B cell (primary cell): Measurements from ENCODE around the gene GPRC5D. TPM values are rescaled to one million over a fixed set of nuclear protein-coding genes. Genes with fewer than 3 reads are reported as not detected.

Experiments used
- ATAC-seq: fragments of 200-7000 bp; cut with Tn5 transposase; one replicate; pipeline ENCODE4 v1.10.0; 2021; ENCODE audit warnings: low read depth, mild to moderate bottlenecking, moderate number of reproducible peaks, moderate library complexity
- CTCF ChIA-PET: fragments of 350-600 bp; sonication (Branson Sonifier 250); formaldehyde crosslinking; loops from one replicate; lab custom pipeline; 2021; ENCODE audit warnings: antibody characterized with exemption, inconsistent platforms; lab: Charles Lee
- POLR2A ChIA-PET: fragments of 350-600 bp; sonication (Branson Sonifier 250); formaldehyde crosslinking; loops from one replicate; lab custom pipeline; 2021; ENCODE audit warnings: antibody characterized with exemption; lab: Charles Lee
- DNase-seq: peaks from one replicate; pipeline ENCODE4 v3.0.0; 2013
- H2AFZ ChIP-seq: 2 replicates; pipeline ENCODE4 v1.6.1; 2012; ENCODE audit warnings: mild to moderate bottlenecking, low read depth, low read length; ENCODE audit not compliant: insufficient read depth, poor library complexity, severe bottlenecking
- H3K27ac ChIP-seq, 2 donors: 1 replicate in 1 of 2; 2 replicates in 1 of 2; pipeline ENCODE4 v1.5.1; 2012 to 2013; ENCODE audit warnings: low read length in 2 of 2, mild to moderate bottlenecking in 2 of 2, moderate library complexity in 1 of 2
- H3K27me3 ChIP-seq, 4 experiments: fragments of 200-600 bp in 1 of 4; sonication (generic) in 1 of 4; replicated peaks in 1 of 4; 1 replicate in 2 of 4; 2 replicates in 2 of 4; pipeline versions ENCODE4 v1.6.1 to v1.7.0; 2013 to 2016; ENCODE audit warnings: low read length in 3 of 4, mild to moderate bottlenecking in 2 of 4, mixed read lengths in 1 of 4, moderate library complexity in 1 of 4; ENCODE audit not compliant: insufficient read depth in 4 of 4, control insufficient read depth in 3 of 4; ENCODE audit errors: control extremely low read depth in 1 of 4
- H3K36me3 ChIP-seq, 2 experiments: replicated peaks in 1 of 2; 1 replicate in 1 of 2; 2 replicates in 1 of 2; pipeline versions ENCODE4 v1.6.1 to v1.7.1; 2013; ENCODE audit warnings: low read length in 1 of 2; ENCODE audit not compliant: insufficient read depth in 2 of 2, control insufficient read depth in 1 of 2; ENCODE audit errors: control extremely low read depth in 1 of 2, extremely low read depth in 1 of 2
- H3K4me1 ChIP-seq, 2 donors: fragments of 200-600 bp in 1 of 2; sonication (generic) in 1 of 2; 1 replicate in 1 of 2; 2 replicates in 1 of 2; pipeline versions ENCODE4 v1.5.1 to v1.6.1; 2013 to 2017; ENCODE audit warnings: low read length in 2 of 2; ENCODE audit not compliant: control insufficient read depth in 2 of 2, insufficient read depth in 2 of 2
- H3K4me2 ChIP-seq: replicated peaks from 2 replicates; pipeline ENCODE3; 2012; ENCODE audit warnings: mild to moderate bottlenecking, low read depth, low read length; ENCODE audit not compliant: poor library complexity, severe bottlenecking
- H3K4me3 ChIP-seq, 5 experiments: fragments of 200-600 bp in 1 of 5; sonication (generic) in 1 of 5; 1 replicate in 3 of 5; 2 replicates in 2 of 5; pipeline versions ENCODE4 v1.5.1 to v1.7.0; 2011 to 2016; ENCODE audit warnings: low read length in 4 of 5, mild to moderate bottlenecking in 4 of 5, low read depth in 2 of 5, control low read depth in 1 of 5, moderate library complexity in 1 of 5; ENCODE audit not compliant: insufficient read depth in 1 of 5; ENCODE audit errors: control extremely low read depth in 1 of 5, extremely low read depth in 1 of 5
- H3K79me2 ChIP-seq: fragments of 200-600 bp; sonication (generic); one replicate; pipeline ENCODE4 v1.6.0; 2016; ENCODE audit warnings: low read length; ENCODE audit not compliant: control insufficient read depth, insufficient read depth
- H3K9ac ChIP-seq: fragments of 200-600 bp; sonication (generic); 2 replicates; pipeline ENCODE4 v1.6.1; 2017; ENCODE audit warnings: mild to moderate bottlenecking, low read length, moderate library complexity
- H3K9me3 ChIP-seq, 3 donors: one replicate each; pipeline versions ENCODE4 v1.6.1 to v1.7.1; 2013; ENCODE audit warnings: low read length in 2 of 3; ENCODE audit not compliant: control insufficient read depth in 2 of 3, insufficient read depth in 1 of 3; ENCODE audit errors: control extremely low read depth in 1 of 3
- H4K20me1 ChIP-seq: 2 replicates; pipeline ENCODE4 v1.6.0; 2012; ENCODE audit warnings: mild to moderate bottlenecking, low read length; ENCODE audit not compliant: insufficient read depth, control insufficient read depth, poor library complexity, severe bottlenecking
- H3K27ac Mint-ChIP-seq: one replicate; pipeline ENCODE4 v1.8.0; 2021; ENCODE audit warnings: mixed read lengths
- H3K27me3 Mint-ChIP-seq: one replicate; pipeline ENCODE4 v1.8.0; 2021; ENCODE audit warnings: mixed read lengths
- H3K4me1 Mint-ChIP-seq: one replicate; pipeline ENCODE4 v1.8.0; 2021; ENCODE audit warnings: mixed read lengths
- H3K4me3 Mint-ChIP-seq: one replicate; pipeline ENCODE4 v1.8.0; 2021; ENCODE audit warnings: mixed read lengths
- H3K9me3 Mint-ChIP-seq: one replicate; pipeline ENCODE4 v1.8.0; 2022; ENCODE audit warnings: mixed read lengths; ENCODE audit not compliant: insufficient read depth
- CTCF ChIP-seq: fragments of 200-600 bp; IDR thresholded peaks from one replicate; pipeline ENCODE4 v1.8.0; 2022; ENCODE audit warnings: antibody characterized with exemption, mild to moderate bottlenecking
- EZH2 ChIP-seq: IDR thresholded peaks from 2 replicates; pipeline ENCODE4 v1.6.1; 2012; ENCODE audit warnings: borderline replicate concordance, low read depth, mild to moderate bottlenecking, moderate library complexity, low read length; ENCODE audit not compliant: insufficient read depth, poor library complexity, severe bottlenecking
- WGBS: methylation state at CpG from one replicate; pipeline ENCODE4 v1.1.5; 2013; ENCODE audit warnings: missing lambda C conversion rate; ENCODE audit not compliant: insufficient coverage; 5-methylcytosine and 5-hydroxymethylcytosine counted together
- intact Hi-C: fragments of 100-400 bp; cut with micrococcal nuclease; formaldehyde crosslinking; loops from one replicate; pipeline ENCODE4 v1.10.0; 2022
- polyA plus RNA-seq: library from polyadenylated mRNA; depleted of rRNA; stranded (reverse); fragments of >200 nt; gene quantifications from 2 replicates; pipeline ENCODE4 v1.2.3, GENCODE V29; 2012
- total RNA-seq, 2 donors: library from RNA; stranded (reverse); fragments of 120-200 nt in 1 of 2; gene quantifications; 1 replicate in 1 of 2; 2 replicates in 1 of 2; pipeline versions ENCODE4 v1.2.3 to v1.2.4, GENCODE V29; 2013 to 2022

Gene GPRC5D
- total and polyA plus RNA-seq, 2 donors (not counting 1 experiment from before 2014, with no cell fraction given) = 0.47 to 7.7 TPM

- no peaks in the 10 kb centered on the region for H3K9me3 Mint-ChIP-seq
- H3K4me1 Mint-ChIP-seq = peaks cover 6% of the 10 kb centered on the region
- H3K27me3 Mint-ChIP-seq = peaks cover 17% of the 10 kb centered on the region
- 100% methylated on average over 2 of the region's 6 CpGs for WGBS
- Histone ChIP-seq H3K27ac (no peak overlapping the region), H3K4me2 (no peak overlapping the region), H3K36me3 (no peaks in the 10 kb centered on the region), H3K27me3 (peaks cover 0 to 16% (median 6%) of the 10 kb centered on the region in 4 experiments), H3K9ac (no peak overlapping the region), H3K9me3 (peaks cover 0 to 3% (median 0%) of the 10 kb centered on the region in 3 donors), H3K4me3 (no peak overlapping the region), H3K79me2 (no peaks in the 10 kb centered on the region), H3K4me1 (peaks cover 5 to 9% of the 10 kb centered on the region in 2 donors), H4K20me1 (no peaks in the 10 kb centered on the region), H2AFZ (no peak overlapping the region)
- ATAC-seq = no peak
- H3K27ac Mint-ChIP-seq = no peak overlapping the region
- TF ChIP-seq EZH2 = no peak
- TF ChIP-seq CTCF = no peak
- no peak for DNase-seq
- no peak overlapping the region for H3K4me3 Mint-ChIP-seq
- ChIA-PET CTCF (interaction anchor here (0.8 to 10.4 kb wide), 2 partner anchors 293 to 307 kb away, joined by 3 to 275 read pairs; no protein-coding TSS in a partner anchor), POLR2A (no interaction called here)
- intact Hi-C loops = loop anchor here (5.0 to 10.0 kb wide), 2 partner anchors 83 to 946 kb away; partner anchors contain the start of gene HEBP1
Measured at GRCh38 chr12:12918781-12919389, 33.1 kb downstream of the GPRC5D start.

GRCh38 chr12:12917517-12917916 lies 34.5 kb downstream of the GPRC5D start:
- peaks cover 6% of the 10 kb centered on the region for H3K4me1 Mint-ChIP-seq
- Histone ChIP-seq H3K27ac (no peak overlapping the region), H3K4me1 (peaks cover 5 to 9% of the 10 kb centered on the region in 2 donors), H3K4me2 (no peak overlapping the region), H3K9me3 (peaks cover 0 to 3% (median 0%) of the 10 kb centered on the region in 3 donors), H3K4me3 (no peak overlapping the region), H4K20me1 (no peaks in the 10 kb centered on the region), H3K27me3 (peaks cover 0 to 16% (median 6%) of the 10 kb centered on the region in 4 experiments), H3K36me3 (no peaks in the 10 kb centered on the region), H3K79me2 (no peaks in the 10 kb centered on the region), H3K9ac (no peak overlapping the region), H2AFZ (no peak overlapping the region)
- H3K27ac Mint-ChIP-seq = no peak overlapping the region
- no peaks in the 10 kb centered on the region for H3K9me3 Mint-ChIP-seq
- ChIA-PET POLR2A (no interaction called here), CTCF (interaction anchor here (0.8 to 10.4 kb wide), 5 partner anchors 58 to 294 kb away, joined by 3 to 275 read pairs (median 12); no protein-coding TSS in a partner anchor)
- intact Hi-C loops = loop anchor here (5.0 to 10.0 kb wide), 2 partner anchors 85 to 947 kb away; partner anchors contain the start of gene HEBP1
- DNase-seq (no peak), ATAC-seq (no peak)
- H3K27me3 Mint-ChIP-seq = peaks cover 17% of the 10 kb centered on the region
- no CpG with 5 or more reads among the region's 2 CpGs for WGBS
- no peak overlapping the region for H3K4me3 Mint-ChIP-seq
- TF ChIP-seq EZH2 (no peak), CTCF (no peak)
